Colon (tissue), 2 donors: ENCODE measurements around the gene CBLL2.
"Not testable (repeated sequence)": the region's sequence is repeated elsewhere in the genome, so short reads cannot be mapped to it uniquely, and the experiment has no call there.

Source experiments
- FAIRE-seq: peaks from 2 replicates; lab custom pipeline; 2012; peaks lifted over from hg19 to GRCh38; lab: Jason Lieb, UNC
- donor health status: control.
- donor health status: control.

Gene CBLL2, protein sequence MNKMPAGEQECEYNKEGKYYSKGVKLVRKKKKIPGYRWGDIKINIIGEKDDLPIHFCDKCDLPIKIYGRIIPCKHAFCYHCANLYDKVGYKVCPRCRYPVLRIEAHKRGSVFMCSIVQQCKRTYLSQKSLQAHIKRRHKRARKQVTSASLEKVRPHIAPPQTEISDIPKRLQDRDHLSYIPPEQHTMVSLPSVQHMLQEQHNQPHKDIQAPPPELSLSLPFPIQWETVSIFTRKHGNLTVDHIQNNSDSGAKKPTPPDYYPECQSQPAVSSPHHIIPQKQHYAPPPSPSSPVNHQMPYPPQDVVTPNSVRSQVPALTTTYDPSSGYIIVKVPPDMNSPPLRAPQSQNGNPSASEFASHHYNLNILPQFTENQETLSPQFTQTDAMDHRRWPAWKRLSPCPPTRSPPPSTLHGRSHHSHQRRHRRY

DNA sequence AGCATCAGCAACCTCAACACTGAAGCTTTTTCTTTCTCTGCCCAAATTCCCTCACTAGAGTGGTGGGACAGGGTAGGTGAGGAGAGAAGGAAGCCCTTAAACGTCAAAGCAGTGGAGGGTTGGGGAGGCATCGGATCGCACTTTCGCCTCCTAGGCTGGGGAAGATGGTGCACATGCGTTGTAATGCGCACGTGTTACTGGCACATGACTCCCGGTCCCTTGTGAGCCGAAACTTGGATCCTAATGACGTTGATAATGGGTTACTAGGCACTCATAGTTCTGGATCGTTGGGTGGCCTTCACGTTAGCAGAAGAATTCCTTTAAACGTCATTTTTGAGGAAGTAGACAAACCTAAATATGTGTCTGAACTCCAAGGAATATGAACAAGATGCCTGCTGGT is at the start of gene CBLL2:
TSS of gene CBLL2 (plus strand) at position 301 of the 400 bp plus-strand sequence. CDS start at position 380, 79 bp downstream.
- FAIRE-seq: no peak

DNA sequence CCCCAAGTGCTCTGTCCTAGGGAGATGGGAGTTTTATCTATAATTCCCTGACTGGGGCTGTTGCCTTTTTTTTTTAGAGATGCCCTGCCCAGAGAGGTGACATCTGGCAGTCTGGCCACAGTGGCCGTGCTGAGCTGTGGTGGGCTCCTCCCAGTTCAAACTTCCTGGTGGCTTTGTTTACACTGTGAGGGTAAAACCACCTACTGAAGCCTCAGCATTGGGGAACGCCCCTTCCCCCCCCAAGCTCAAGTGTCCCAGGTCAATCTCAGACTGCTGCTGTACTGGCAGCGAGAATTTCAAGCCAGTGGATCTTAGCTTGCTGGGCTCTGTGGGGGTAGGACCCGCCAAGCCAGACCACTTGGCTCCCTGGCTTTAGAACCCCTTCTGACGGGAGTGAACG is 38.3 kb upstream of the CBLL2 start:
- FAIRE-seq: no peak

DNA sequence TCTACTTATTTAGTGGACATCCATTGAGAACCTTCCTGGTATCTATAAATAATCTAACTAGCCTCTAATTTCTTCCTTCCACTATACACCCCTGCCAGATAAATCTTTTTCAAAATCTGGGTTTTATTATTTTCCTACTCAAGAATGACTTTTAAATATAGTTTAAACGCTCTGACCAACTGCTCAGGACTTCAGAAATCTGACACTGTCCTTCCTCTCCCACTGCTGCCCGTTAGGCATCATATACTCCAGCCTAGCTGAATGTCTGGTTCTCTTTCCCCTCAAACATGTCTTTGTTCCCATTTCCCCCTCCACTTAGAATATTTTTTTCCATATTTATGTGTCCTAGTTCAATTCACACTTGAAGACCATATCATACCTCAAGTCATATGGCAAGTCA is 35.2 kb upstream of the CBLL2 start:
- FAIRE-seq: no peak

DNA sequence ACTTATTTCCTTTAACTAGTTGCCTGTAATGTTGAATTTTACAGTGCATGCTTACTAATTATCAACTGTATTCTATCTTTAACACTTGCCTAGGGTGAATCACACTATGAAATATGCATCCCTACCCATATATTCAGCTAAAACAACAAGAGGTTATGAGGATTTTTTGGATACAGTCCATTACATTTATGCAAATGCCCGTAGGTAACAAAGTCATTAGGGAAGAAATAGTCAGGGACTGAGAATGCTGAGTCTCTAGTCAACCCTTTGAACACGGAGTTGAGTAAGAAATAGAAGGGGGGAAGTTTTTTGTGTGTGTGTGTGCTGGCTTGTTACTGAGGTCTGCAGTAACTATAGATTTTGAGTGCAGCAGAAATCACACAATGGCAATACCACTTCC is 26.1 kb upstream of the CBLL2 start:
- FAIRE-seq: no peak

DNA sequence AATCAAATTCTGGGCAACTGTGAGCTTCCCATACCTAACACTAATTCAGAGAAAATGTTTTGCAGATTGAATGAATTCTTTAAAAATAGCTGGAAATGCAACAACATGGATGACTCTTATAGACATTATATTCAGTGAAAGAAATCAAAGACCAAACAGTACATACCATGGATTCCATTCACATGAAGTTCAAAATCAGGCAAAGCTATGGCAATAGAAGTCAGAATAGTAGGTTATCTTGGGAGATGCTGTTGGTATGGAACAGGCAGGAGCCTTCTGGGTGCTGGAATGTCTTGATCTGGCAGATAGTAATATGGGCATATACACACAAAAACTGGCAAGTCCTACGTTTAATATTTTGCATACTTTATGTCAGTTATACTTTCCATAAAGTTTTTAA is 25.5 kb upstream of the CBLL2 start:
- FAIRE-seq: peak; percentile 10

DNA sequence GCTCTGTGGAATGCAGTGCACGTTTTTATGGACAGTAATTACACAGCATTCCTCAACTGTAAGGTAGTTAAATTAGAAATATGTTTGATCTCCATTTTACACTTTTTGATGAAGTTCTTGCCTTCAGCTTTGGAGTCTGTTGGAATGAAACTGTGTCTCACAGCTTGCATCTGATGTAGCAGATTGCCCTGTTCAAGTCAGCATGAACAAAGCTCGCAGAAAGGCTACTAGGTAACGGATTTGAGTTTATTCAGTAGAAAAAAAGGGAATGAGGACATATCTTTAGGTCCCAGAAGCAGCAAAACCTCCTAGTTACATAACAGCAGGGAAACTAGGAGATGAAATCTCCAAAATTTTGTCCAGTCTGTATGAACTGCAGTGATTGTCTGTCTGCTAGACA is 24.3 kb upstream of the CBLL2 start:
- FAIRE-seq: no peak

DNA sequence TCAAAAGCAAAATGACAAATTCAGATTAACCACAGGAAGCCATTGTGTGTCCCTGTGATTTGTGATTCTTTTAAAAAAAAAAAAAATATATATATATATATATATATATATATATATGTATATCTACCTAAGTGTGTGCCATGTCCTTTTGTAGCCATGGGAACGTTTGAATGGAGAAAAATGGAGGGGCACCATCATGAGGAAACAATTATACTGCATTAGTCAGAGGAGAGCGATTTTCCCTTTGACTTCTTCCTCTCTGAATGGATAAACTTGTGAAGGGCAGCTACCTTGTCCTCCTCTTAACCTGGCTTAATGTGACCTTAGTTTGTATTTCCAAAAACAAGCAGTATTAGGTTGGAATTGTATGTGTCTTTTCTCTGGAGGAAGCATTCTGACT is 23.3 kb upstream of the CBLL2 start:
- no peak for FAIRE-seq

DNA sequence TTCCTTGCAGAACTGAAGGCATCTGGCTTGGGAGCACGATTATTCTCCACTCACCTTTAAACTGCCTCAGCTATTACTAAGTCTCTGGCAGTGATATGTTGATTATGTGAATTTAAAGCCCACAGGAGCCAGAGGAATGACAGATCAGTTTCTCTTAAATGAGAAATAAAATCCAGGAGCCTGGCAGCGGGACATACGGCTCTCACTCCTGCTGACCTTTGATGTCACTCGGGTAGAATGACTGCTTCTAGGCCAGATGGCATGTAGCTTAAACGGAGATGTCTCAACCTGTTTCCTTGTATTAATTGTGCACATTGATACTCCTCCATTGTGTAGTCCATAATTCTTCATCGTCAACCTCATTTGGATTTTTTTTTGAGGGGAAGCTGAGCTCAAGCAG is 4.0 kb upstream of the CBLL2 start:
- no peak for FAIRE-seq

DNA sequence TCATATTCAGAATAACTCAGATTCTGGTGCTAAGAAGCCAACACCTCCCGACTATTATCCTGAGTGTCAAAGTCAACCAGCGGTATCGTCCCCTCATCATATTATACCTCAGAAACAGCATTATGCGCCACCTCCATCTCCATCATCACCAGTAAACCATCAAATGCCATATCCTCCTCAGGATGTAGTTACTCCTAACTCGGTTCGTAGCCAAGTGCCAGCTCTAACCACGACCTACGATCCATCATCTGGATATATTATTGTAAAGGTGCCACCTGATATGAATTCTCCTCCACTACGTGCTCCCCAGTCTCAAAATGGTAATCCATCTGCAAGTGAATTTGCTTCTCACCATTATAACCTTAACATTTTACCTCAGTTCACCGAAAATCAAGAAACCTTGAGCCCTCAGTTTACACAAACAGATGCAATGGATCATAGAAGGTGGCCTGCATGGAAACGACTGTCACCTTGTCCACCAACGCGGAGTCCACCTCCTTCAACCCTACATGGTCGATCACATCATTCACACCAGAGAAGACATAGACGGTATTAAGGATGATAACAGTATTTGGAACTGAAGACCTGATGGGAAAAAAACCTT is 1.1 kb downstream of the CBLL2 start:
- FAIRE-seq: no peak

DNA sequence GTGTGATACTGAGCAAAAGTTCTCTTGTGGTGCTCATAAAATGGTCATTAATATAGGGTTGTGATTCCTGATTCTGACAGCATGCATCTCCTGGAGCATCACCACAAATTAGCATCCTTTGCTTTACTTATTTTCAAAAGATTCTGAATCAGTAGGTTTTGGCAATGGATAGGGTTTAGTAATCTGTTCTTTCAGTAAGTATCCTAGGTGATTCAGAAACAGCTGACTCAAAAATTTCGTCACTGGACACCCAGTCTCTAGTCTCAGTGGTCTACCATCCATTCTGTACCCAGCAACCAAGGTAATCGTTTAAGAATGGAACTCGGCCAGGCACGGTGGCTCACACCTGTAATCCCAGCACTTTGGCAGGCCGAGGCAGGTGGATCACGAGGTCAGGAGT is 4.1 kb downstream of the CBLL2 start:
- no peak for FAIRE-seq

DNA sequence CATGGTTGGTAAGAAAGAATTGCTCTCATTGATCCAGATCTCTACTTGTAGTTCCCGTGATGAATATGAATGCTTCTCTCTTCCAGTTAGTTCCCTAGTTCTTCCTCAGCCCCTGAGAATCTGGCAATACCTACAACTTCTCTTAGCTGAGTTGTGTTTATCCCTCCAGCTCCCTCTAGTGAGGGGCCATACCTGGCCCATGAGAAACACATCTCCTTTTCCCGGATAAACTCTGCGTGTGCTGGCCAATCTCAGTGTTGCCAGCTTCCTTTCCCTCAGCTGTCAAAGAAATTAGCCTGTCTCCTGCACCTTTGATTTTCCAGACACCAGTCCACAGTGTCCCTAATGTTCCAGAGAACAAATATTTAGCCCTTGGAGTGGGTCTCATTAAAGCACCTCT is 5.7 kb downstream of the CBLL2 start:
- FAIRE-seq: no peak

DNA sequence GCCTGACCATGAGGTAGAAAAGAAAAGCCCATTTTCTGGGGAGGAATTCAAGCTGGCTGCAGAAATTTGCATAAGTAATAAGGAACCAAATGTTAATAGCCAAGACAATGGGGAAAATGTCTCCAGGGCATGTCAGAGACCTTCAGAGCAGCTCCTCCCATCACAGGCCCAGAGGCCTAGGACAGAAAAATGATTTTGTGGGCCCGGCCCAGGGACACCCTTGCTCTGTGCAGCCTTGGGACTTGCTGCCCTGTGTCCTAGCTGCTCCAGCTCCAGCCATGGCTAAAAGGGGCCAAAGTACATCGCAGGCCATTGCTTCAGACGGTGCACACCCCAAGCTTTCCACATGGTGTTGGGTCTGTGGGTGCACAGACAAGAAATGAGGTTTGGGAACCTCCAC is 16.5 kb downstream of the CBLL2 start:
- FAIRE-seq: not testable (repeated sequence)

DNA sequence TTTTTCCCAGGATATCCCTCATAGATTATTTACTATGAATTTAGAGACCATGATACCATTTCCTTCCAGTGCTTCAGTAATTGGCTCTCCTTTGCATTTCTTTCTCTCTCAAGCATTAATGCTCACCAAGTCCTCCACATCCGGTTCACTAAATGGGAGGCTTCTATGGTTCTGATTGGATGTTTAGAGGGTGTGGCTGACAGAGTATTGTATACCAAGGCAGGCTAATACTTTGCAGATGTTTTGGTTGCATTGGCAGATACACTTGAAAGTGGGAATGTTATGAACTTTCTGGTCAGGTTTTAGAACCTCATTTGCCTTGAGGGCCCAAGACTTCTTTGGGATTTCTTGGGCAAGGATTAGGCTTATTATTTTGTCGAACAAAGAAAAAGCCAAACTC is 24.2 kb downstream of the CBLL2 start:
- FAIRE-seq: no peak

DNA sequence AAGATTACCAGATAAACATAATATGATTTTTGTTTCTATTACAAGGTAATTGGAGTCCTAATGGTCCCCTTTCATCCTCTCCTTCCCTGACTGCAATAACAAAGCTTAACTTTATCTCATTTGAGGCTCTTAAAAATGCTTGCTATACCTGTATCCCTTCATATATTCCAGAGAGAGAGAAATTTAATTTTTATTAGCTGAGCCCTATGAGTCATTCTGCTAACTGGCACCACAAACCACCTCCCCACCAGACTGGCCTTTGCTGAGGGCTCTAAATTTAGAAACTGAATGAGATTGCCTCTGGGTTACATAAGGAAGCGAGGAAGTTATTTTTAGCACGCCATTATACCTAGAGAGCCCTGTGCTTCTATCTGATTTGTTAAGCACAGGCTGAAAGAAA is 27.4 kb downstream of the CBLL2 start:
- FAIRE-seq: no peak

DNA sequence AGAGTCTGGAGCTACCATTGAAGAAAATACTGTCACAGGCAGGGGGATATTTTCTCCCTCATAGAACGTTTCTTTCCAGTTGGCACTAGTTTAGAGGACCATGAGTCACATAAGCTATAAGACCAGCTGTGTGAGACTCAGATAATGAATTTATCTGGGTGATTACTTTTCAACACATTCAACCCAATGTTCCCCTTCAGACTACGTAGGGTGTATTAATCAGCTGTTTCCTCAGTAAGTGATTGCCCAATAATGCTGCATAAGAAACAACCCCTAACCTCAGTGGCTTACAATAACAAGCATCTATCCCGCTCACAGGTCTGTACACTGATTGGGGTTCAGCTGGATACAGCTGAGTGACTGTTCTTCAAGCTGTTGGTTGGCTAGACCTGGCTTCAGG is 38.1 kb downstream of the CBLL2 start:
- FAIRE-seq: no peak

DNA sequence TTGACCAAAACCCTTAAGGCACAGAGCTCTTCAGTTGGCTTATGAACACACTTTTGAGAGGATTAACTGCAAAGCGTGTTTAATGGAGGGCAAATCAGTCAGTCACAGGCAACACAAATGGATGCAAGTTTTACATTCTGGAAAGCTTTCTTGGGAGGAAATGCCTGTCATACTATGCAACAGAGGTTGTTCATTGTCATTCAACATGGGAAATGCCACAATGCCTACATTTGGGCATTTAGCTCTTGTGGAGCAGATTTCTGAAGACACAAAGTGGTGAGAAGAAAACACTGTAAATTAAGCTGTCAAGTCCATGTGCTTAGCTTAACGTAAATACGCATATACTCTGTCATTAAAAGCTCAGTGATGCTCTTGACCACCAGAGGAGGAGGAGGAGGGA is 41.1 kb downstream of the CBLL2 start:
- FAIRE-seq: no peak

DNA sequence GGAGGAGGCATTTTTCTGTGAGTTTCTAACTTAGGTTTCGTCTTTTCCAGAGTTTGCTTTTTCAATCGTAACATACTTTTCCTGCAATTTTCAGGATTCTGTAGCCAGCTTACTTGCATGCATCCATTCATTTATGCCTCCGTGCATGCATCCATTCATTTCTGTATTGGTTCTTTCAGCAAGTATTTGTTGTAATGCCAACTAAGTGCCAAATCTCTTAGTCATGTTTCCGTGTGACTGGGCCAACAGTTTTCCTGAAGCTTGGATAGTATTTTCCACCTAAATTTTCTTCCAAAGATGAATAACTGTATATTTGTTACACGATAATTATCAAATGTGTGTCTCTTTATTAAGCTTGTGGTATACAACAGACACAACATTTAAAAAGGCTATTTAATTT is 41.5 kb downstream of the CBLL2 start:
- FAIRE-seq: no peak

DNA sequence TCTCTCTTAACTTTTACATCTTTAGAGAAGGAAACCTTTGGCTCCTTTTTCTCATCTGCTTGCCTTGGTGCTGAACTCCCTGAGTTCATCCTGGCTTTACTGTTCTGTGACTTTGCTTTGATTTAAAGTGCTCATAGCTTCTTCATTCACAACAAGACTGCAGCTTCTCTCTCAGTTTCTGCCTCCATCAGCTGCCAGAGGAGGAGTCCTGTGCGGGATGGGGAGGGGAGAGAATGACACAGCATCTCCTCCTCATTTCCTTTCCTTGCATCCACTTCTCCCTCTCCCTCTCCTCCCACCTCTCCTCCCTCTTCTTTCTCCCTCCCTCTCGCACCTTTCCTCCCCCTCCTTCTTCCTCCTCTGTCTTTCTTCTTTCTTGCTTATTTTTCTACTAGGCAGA is 42.0 kb downstream of the CBLL2 start:
- FAIRE-seq: no peak

DNA sequence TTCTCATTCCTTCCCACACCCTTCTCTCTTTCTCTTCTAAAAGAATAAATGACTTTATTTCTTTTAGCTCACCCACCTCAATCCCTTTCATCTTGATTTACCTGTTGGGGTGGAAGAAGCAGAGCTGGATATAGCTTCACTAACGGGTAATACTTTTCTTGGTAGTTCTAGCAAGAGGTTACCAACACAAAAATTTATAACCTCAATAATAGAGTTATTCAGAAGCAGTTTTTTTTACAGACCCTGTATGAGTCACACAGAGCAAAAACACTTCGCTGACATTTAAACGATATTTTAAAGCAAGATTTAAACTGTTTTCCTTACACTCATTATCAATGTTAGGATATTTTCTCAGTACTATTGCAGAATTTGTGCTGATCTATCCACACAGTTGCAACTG is 42.4 kb downstream of the CBLL2 start:
- FAIRE-seq: no peak

DNA sequence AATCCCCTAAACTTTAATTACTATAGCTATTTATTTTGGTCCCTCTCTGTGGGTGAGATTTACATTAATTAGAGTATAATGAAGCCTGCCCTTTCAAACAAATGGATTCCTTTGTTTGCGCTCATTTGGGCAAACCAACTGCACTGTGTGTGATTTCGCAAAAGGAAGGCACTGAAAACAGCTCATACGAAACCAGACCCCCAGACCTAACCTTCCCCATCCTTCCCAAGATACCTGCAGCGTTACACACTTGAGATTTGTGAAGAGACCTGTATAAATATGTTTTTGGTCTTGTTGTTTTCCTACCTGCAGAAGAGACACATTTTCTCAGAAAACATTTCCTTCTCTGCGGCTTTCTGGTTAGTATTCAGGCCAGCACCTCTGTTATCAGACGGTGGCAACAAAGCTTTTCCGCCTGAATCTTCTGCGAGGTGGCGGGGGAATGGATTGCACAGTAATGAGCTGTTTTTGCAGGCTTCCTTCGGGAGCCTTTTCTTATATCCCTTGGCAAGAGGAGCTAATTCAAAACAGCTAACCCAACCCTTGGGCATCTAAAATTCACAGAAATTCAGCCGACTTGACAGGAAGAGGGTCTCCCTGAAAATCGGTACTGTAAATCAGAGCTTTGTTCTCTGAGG is 47.6 kb downstream of the CBLL2 start:
- FAIRE-seq: no peak

DNA sequence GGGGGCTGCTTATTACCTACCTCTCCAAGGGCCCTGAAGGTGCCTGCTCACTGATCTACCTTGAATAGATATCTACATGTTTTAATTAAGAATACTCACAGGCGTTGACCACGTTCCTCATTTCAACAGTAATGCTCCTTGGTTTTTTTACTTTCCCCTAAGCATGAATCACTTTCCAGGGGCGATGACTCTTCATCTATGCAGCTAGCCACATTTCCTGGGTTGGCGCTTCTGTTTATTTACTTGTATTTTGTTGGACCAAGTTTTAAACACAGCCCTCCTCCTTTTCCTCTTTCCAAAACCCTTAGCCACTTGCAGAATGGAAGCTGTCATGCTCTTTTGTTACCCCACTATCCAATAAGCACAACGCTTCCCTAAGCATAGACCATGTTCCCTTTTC is 50.8 kb downstream of the CBLL2 start:
- FAIRE-seq: no peak
